PC-3 (cell line): ENCODE results near the gene DDIT4L.

ENCODE experiments used
- CTCF ChIP-seq: fragments of 300-600 bp; sonication (generic); conservative IDR thresholded peaks from 2 replicates; pipeline ENCODE4 v1.5.1; 2017; ENCODE audit warnings: antibody characterized with exemption, low read depth, mild to moderate bottlenecking, low read length
- EZH2 ChIP-seq: fragments of 300-600 bp; sonication (generic); IDR thresholded peaks from one replicate; pipeline ENCODE4 v1.6.1; 2017; ENCODE audit warnings: antibody characterized with exemption, mild to moderate bottlenecking, low read length; ENCODE audit not compliant: unreplicated experiment

GRCh38 chr4:100188829-100189228 is 1.4 kb downstream of the DDIT4L start:
- TF ChIP-seq CTCF: no peak
- no peak for TF ChIP-seq EZH2
